Endothelial cell (in vitro differentiated cells): ENCODE data around the gene SLAMF6. TPM values are rescaled to one million over a fixed set of nuclear protein-coding genes. Genes with fewer than 3 reads are reported as not detected.
A peak's percentile ranks its signal among the peaks of the same experiment; 100 is the strongest.
"Not testable (repeated sequence)": the region's sequence is repeated elsewhere in the genome, so short reads cannot be mapped to it uniquely, and the experiment has no call there.

Source experiments
- DNase-seq: peaks from one replicate; pipeline ENCODE4 v3.0.0; 2021; ENCODE audit warnings: low spot score
- H3K27ac Mint-ChIP-seq: one replicate; pipeline ENCODE4 v1.8.0; 2021; ENCODE audit warnings: mixed read lengths, inconsistent platforms; ENCODE audit not compliant: unreplicated experiment
- H3K27me3 Mint-ChIP-seq: one replicate; pipeline ENCODE4 v1.8.0; 2021; ENCODE audit warnings: mild to moderate bottlenecking, moderate library complexity, mixed read lengths, inconsistent platforms; ENCODE audit not compliant: unreplicated experiment
- H3K36me3 Mint-ChIP-seq: one replicate; pipeline ENCODE4 v1.8.0; 2021; ENCODE audit warnings: mild to moderate bottlenecking, low read depth, mixed read lengths, inconsistent platforms; ENCODE audit not compliant: unreplicated experiment
- H3K4me1 Mint-ChIP-seq: one replicate; pipeline ENCODE4 v1.8.0; 2021; ENCODE audit warnings: mild to moderate bottlenecking, mixed read lengths, inconsistent platforms; ENCODE audit not compliant: unreplicated experiment
- H3K4me3 Mint-ChIP-seq: one replicate; pipeline ENCODE4 v1.8.0; 2021; ENCODE audit warnings: mild to moderate bottlenecking, mixed read lengths, inconsistent platforms; ENCODE audit not compliant: unreplicated experiment
- H3K9me3 Mint-ChIP-seq: one replicate; pipeline ENCODE4 v1.8.0; 2021; ENCODE audit warnings: mixed read lengths, inconsistent platforms; ENCODE audit not compliant: unreplicated experiment
- total RNA-seq: library from RNA; stranded (reverse); fragmentation: NEBNext Ultra II Directional; extraction: Animal tissue kit (Norgen Biotek cat#: 25700); gene quantifications from one replicate; pipeline ENCODE4 v1.2.1, GENCODE V29; 2021; ENCODE audit not compliant: unreplicated experiment
- TF ChIP-seq, protein P1 (sequence below): fragments of 200-600 bp; sonication (generic); IDR thresholded peaks from one replicate; pipeline ENCODE4 v1.5.0; 2021; ENCODE audit warnings: antibody characterized with exemption; ENCODE audit not compliant: unreplicated experiment

Gene SLAMF6
- total RNA-seq, 1 donor from 2014 or later: not detected

DNA sequence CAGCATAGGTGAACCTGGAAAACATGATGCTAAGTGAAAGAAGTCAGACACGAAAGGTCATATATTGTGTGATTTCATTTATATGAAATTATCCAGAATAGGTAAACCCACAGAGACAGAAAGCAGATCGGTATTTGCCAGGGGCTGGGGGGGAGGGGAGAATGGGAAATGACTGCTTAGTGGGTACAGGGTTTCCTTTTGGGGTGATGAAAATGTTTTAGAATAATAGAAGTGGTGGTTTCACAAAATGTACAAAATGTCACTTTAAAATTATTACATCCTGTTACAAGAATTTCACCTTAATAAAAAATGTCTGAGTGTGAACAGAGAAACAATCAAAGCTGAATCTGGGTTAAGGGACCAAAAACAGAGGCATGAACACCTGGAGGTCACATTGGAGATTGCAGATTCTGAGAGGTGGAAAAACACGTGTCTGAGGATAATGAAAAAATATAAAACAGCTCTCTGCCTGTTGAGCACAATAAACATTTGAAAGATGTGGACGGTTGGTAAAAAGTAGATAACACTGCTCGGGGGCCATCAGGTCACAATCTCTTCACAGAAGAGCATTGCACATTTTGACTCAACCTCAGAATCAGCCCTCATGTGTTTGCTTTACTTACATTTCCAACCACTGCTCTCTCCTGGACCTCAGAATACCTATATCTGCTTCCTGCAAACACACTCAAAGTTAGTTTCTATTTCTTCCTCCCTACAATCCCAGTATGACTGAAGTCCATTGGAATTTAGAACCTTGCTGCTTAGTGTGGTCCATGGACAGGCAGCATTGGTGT lies 3.2 kb downstream of the SLAMF6 start:
- Mint-ChIP-seq H3K36me3 (no peaks in the 10 kb centered on the region), H3K27ac (no peak overlapping the region), H3K9me3 (no peaks in the 10 kb centered on the region), H3K27me3 (no peaks in the 10 kb centered on the region), H3K4me1 (peaks cover 21% of the 10 kb centered on the region), H3K4me3 (no peak overlapping the region)
- TF ChIP-seq, protein P1, sequence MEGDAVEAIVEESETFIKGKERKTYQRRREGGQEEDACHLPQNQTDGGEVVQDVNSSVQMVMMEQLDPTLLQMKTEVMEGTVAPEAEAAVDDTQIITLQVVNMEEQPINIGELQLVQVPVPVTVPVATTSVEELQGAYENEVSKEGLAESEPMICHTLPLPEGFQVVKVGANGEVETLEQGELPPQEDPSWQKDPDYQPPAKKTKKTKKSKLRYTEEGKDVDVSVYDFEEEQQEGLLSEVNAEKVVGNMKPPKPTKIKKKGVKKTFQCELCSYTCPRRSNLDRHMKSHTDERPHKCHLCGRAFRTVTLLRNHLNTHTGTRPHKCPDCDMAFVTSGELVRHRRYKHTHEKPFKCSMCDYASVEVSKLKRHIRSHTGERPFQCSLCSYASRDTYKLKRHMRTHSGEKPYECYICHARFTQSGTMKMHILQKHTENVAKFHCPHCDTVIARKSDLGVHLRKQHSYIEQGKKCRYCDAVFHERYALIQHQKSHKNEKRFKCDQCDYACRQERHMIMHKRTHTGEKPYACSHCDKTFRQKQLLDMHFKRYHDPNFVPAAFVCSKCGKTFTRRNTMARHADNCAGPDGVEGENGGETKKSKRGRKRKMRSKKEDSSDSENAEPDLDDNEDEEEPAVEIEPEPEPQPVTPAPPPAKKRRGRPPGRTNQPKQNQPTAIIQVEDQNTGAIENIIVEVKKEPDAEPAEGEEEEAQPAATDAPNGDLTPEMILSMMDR: peak; percentile 41
- DNase-seq: no peak

DNA sequence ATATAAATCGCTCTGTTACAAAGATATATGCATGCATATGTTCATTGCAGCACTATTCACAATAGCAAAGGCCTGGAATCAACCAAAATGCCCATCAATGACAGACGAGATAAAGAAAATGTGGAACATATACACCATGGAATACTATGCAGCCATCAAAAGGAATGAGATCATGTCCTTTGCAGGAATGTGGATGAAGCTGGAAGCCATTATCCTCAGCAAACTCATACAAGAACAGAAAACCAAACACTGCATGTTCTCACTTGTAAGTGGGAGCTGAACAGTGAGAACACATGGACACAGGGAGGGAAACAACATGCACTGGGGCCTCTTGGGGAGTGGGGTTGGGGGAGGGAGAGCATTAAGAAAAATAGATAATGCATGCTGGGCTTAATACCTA lies 5.5 kb downstream of the SLAMF6 start:
- H3K9me3 Mint-ChIP-seq, H3K36me3 Mint-ChIP-seq, H3K27ac Mint-ChIP-seq, H3K4me3 Mint-ChIP-seq, DNase-seq, H3K27me3 Mint-ChIP-seq: not testable (repeated sequence)
- peaks cover 21% of the 10 kb centered on the region for H3K4me1 Mint-ChIP-seq

DNA sequence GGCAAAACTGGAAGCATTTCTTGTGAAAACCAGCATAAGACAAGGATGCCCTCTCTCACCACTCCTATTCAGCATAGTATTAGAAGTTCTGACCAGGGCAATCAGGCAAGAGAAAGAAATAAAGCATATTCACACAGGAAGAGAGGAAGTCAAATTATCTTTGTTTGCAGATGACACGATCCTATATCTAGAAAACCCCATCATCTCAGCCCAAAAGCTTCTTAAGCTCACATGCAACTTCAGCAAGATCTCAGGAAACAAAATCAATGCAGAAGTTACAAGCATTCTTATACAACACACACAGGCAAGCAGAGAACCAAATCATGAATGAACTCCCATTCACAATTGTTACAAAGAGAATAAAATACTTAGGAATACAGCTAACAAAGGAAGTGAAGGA lies 7.1 kb downstream of the SLAMF6 start:
- peaks cover 18% of the 10 kb centered on the region for H3K4me1 Mint-ChIP-seq
- H3K27ac Mint-ChIP-seq, DNase-seq, H3K9me3 Mint-ChIP-seq, H3K27me3 Mint-ChIP-seq, H3K36me3 Mint-ChIP-seq, H3K4me3 Mint-ChIP-seq: not testable (repeated sequence)

DNA sequence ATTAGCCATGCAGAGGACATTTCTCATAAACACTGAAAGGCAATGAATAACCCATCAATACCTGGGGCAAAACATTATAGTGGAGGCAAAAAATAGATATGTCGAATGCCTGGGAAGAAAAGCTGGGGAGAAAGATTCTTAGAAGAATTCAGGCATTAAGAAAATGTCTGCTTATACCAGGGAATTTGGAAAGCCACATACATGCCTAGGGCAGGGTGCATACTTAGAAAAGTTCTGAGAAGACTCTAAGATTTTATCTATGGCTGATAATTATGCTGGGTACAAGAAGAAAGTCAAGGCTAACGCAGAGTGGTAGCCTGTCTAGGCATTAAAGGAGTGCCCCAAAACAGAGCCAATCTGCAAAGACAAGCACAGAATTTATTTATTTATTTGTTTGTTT lies 18.4 kb downstream of the SLAMF6 start:
- Mint-ChIP-seq H3K4me3 (no peak overlapping the region), H3K27ac (no peak overlapping the region)
- TF ChIP-seq, protein P1: no peak

DNA sequence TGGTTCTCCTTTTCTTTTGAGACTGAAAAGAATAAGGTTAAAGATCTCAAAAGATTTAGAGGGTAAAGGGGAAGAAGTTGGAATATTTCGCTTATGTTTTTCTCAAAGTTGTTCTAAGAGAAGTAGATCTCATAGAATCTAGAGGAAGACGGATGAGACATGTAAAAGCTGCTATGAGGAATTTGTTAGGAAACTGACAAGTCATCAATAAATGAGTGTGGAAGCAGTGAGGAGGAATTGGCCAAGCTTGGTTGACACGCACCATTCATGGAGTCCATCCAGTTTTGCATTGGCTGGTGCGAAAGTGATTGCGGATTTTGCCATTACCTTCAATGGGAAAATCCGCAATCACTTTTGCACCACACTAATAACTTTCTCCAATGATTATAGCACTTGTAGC lies 20.0 kb downstream of the SLAMF6 start:
- TF ChIP-seq, protein P1: no peak
- H3K4me1 Mint-ChIP-seq: no peaks in the 10 kb centered on the region
- H3K36me3 Mint-ChIP-seq: no peaks in the 10 kb centered on the region

More for the DNA sequence above, 18.4 kb downstream of the SLAMF6 start:
- DNase-seq: no peak
- no peaks in the 10 kb centered on the region for H3K9me3 Mint-ChIP-seq
- H3K27me3 Mint-ChIP-seq: no peaks in the 10 kb centered on the region
- H3K36me3 Mint-ChIP-seq: no peaks in the 10 kb centered on the region
- no peaks in the 10 kb centered on the region for H3K4me1 Mint-ChIP-seq

DNA sequence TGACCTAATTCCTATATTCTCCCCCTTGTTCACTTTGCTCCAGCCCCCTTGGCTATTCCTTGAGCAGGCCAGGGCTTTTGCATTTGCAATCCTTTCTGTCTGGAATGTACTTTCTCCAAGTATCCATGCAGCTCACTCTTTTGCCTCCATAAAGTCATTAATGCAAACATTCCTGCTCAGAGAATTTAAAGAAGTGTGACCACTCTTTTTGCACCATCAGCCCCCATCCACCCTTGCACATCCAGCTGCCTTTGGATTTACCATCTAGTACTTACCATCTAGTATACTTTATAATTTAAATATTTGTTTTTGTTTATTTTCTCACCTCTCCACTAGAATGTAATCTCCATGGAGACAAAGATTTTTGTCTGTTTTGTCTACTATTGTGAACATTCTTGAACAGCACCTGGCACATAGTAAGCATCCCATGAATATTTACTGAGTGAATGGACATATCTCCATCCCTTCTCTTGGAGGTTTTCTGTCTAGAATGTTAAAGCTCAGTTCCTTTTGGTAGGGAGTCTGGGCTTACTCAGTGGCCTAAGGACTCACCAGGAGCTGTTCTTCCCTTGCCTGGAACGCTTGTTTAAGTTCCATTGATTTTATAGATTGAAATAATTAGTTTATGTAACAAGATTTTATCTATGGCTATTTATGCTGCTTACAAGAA lies 22.6 kb downstream of the SLAMF6 start:
- DNase-seq: no peak
- Mint-ChIP-seq H3K36me3 (no peaks in the 10 kb centered on the region), H3K9me3 (peaks cover 6% of the 10 kb centered on the region), H3K27ac (no peak overlapping the region), H3K27me3 (no peaks in the 10 kb centered on the region), H3K4me3 (no peak overlapping the region), H3K4me1 (no peaks in the 10 kb centered on the region)
- TF ChIP-seq, protein P1: no peak

More for the DNA sequence above, 20.0 kb downstream of the SLAMF6 start:
- no peaks in the 10 kb centered on the region for H3K27me3 Mint-ChIP-seq
- peaks cover 6% of the 10 kb centered on the region for H3K9me3 Mint-ChIP-seq
- no peak overlapping the region for H3K27ac Mint-ChIP-seq
- no peak for DNase-seq
- H3K4me3 Mint-ChIP-seq: no peak overlapping the region
